Peyer's patch (tissue), 4 donors: ENCODE measurements around the gene TMEM198. TPM values are rescaled to one million over a fixed set of nuclear protein-coding genes. Genes with fewer than 3 reads are reported as not detected.

ENCODE experiments used
- DNase-seq, 3 donors: peaks; one replicate each; pipeline ENCODE4 v3.0.0-alpha.2; 2017 to 2019
- H3K27ac ChIP-seq, 4 donors: fragments of 200-600 bp; sonication (generic); one replicate each; pipeline ENCODE4 v1.5.1; 2016 to 2019
- H3K27me3 ChIP-seq, 2 donors: fragments of 200-600 bp; sonication (generic); one replicate each; pipeline ENCODE4 v1.5.1; 2019
- H3K36me3 ChIP-seq, 3 donors: fragments of 200-600 bp; sonication (generic); one replicate each; pipeline ENCODE4 v1.5.1; 2016 to 2019
- H3K4me1 ChIP-seq, 4 donors: fragments of 200-600 bp; sonication (generic); one replicate each; pipeline ENCODE4 v1.5.1; 2016 to 2019
- H3K4me3 ChIP-seq, 4 donors: fragments of 200-600 bp; sonication (generic); 1 replicate in 3 of 4; 2 replicates in 1 of 4; pipeline ENCODE4 v1.5.1; 2016 to 2019; ENCODE audit warnings: mild to moderate bottlenecking in 1 of 4
- H3K9me3 ChIP-seq, 4 donors: fragments of 200-600 bp; sonication (generic); one replicate each; pipeline ENCODE4 v1.5.1; 2016 to 2019; ENCODE audit warnings: mild to moderate bottlenecking in 1 of 4
- CTCF ChIP-seq, 6 experiments: fragments of 450-650 bp in 4 of 6; fragments of 200-600 bp in 2 of 6; sonication (generic) in 1 of 6; IDR thresholded peaks; one replicate each; pipeline ENCODE4 v1.5.1; 2017 to 2019; ENCODE audit warnings: antibody characterized with exemption in 6 of 6, mild to moderate bottlenecking in 3 of 6, moderate library complexity in 1 of 6
- POLR2A ChIP-seq, 2 donors: fragments of 450-650 bp; IDR thresholded peaks; one replicate each; pipeline ENCODE4 v1.5.1; 2017; ENCODE audit warnings: antibody characterized with exemption in 2 of 2, mild to moderate bottlenecking in 2 of 2, moderate library complexity in 2 of 2
- total RNA-seq, 4 donors: library from RNA; depleted of rRNA; stranded (reverse); fragments of >200 nt; gene quantifications; one replicate each; pipeline ENCODE4 v1.1.0, GENCODE V29; 2016

The TMEM198 gene
- total RNA-seq, 4 donors from 2014 or later: 6.6 to 25.5 (median 13.9) TPM

- peaks cover 0 to 3% (median 0%) of the 10 kb centered on the region in 4 donors for H3K4me1 ChIP-seq
- no peaks in the 10 kb centered on the region for H3K9me3 ChIP-seq
- H3K36me3 ChIP-seq: no peaks in the 10 kb centered on the region
- H3K27me3 ChIP-seq: no peaks in the 10 kb centered on the region
- no peak overlapping the region for H3K4me3 ChIP-seq
- no peak overlapping the region for H3K27ac ChIP-seq
- DNase-seq: no peak
- no peak for TF ChIP-seq POLR2A (IDR thresholded peaks at IDR 0.05)
- no peak for TF ChIP-seq CTCF (IDR thresholded peaks at IDR 0.05)
Measured at GRCh38 chr2:219565130-219566080, 21.6 kb downstream of the TMEM198 start.

- no peak for TF ChIP-seq POLR2A (IDR thresholded peaks at IDR 0.05)
- no peaks in the 10 kb centered on the region for H3K36me3 ChIP-seq
- H3K27ac ChIP-seq: no peak overlapping the region
- no peaks in the 10 kb centered on the region for H3K27me3 ChIP-seq
- no peak for DNase-seq
- no peaks in the 10 kb centered on the region for H3K9me3 ChIP-seq
- peaks cover 0 to 10% (median 0%) of the 10 kb centered on the region in 4 donors for H3K4me1 ChIP-seq
- H3K4me3 ChIP-seq: no peak overlapping the region
Measured at GRCh38 chr2:219566640-219567039, 22.8 kb downstream of the TMEM198 start.

GRCh38 chr2:219567131-219567530 lies 23.3 kb downstream of the TMEM198 start:
- Histone ChIP-seq H3K27me3 (peaks cover 0 to under 1% of the 10 kb centered on the region in 2 donors), H3K4me1 (peaks cover 0 to 10% (median 0%) of the 10 kb centered on the region in 4 donors), H3K9me3 (no peaks in the 10 kb centered on the region), H3K36me3 (no peaks in the 10 kb centered on the region), H3K27ac (no peak overlapping the region), H3K4me3 (no peak overlapping the region)
- TF ChIP-seq CTCF (IDR thresholded peaks at IDR 0.05): no peak
- no peak for TF ChIP-seq POLR2A (IDR thresholded peaks at IDR 0.05)
- no peak for DNase-seq

GRCh38 chr2:219567791-219568361 lies 24.0 kb downstream of the TMEM198 start:
- Histone ChIP-seq H3K27me3 (peaks cover 0 to 4% of the 10 kb centered on the region in 2 donors), H3K27ac (no peak overlapping the region), H3K36me3 (no peaks in the 10 kb centered on the region), H3K9me3 (no peaks in the 10 kb centered on the region), H3K4me1 (peaks cover 0 to 10% (median 0%) of the 10 kb centered on the region in 4 donors), H3K4me3 (no peak overlapping the region)
- no peak for TF ChIP-seq POLR2A (IDR thresholded peaks at IDR 0.05)
- TF ChIP-seq CTCF (IDR thresholded peaks at IDR 0.05): no peak
- DNase-seq: no peak

GRCh38 chr2:219569041-219569440 lies 25.2 kb downstream of the TMEM198 start:
- Histone ChIP-seq H3K27me3 (peaks cover 0 to 4% of the 10 kb centered on the region in 2 donors), H3K27ac (no peak overlapping the region), H3K4me3 (no peak overlapping the region), H3K9me3 (no peaks in the 10 kb centered on the region), H3K4me1 (peaks cover 0 to 10% (median 0%) of the 10 kb centered on the region in 4 donors), H3K36me3 (no peaks in the 10 kb centered on the region)
- no peak for TF ChIP-seq CTCF (IDR thresholded peaks at IDR 0.05)
- no peak for TF ChIP-seq POLR2A (IDR thresholded peaks at IDR 0.05)
- DNase-seq: no peak

- H3K27me3 ChIP-seq: peaks cover 0 to 4% of the 10 kb centered on the region in 2 donors
- no peak overlapping the region for H3K4me3 ChIP-seq
- peaks cover 0 to 10% (median 0%) of the 10 kb centered on the region in 4 donors for H3K4me1 ChIP-seq
- no peaks in the 10 kb centered on the region for H3K9me3 ChIP-seq
- no peaks in the 10 kb centered on the region for H3K36me3 ChIP-seq
- H3K27ac ChIP-seq: no peak overlapping the region
- TF ChIP-seq CTCF (IDR thresholded peaks at IDR 0.05) (no peak), POLR2A (IDR thresholded peaks at IDR 0.05) (no peak)
- DNase-seq: no peak
Measured at GRCh38 chr2:219569635-219570034, 25.8 kb downstream of the TMEM198 start.
